ENCODE results near the gene GLI3.

Gene GLI3

DNA sequence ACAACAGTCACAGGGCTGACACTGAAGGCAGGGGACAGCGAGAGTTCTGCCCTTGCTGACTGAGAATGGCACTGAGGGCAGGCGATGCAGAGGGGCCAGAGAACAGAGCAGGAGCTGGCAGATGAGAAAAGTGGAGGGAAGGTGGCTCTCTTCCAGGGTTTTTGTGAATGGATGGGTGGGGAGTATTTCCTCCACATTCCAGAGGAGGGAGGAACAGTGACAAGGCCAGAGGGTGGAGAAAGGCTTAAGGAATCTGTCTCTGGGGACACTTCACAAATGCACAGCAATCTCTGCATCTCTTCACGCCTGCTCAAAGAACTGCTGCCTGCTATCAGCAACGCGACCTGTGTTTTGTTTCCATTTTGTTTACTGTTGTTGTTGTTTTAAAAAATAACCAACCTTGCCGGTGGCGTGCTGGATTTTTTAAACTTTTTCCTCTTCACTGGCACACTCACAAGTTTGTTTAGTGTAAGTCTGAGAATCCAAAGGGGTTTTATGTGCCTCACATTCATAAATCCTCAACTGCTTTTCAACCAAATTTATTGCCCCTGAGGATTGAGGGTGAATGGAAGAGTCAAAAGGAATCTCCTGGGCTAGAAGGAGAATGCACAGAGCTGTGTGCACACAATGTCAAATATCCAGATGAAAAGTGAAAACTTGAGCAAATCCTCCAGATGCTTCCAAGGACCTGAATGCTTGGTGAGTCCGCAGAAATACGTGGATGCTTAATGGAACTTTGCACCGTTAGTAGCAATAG lies 129.3 kb downstream of the GLI3 start:
- FAIRE-seq = no peak
- TF ChIP-seq POLR2A (IDR thresholded peaks at IDR 0.05; ENCODE audit: low read depth, low read length) = no peak
- TF ChIP-seq POLR2AphosphoS5 (IDR thresholded peaks at IDR 0.05; ENCODE audit: low read depth, low read length) = no peak
- TF ChIP-seq TAF1 (IDR thresholded peaks at IDR 0.05; ENCODE audit: borderline replicate concordance, low read depth, low read length) = no peak
- no peak for DNase-seq (ENCODE audit: insufficient read length)

DNA sequence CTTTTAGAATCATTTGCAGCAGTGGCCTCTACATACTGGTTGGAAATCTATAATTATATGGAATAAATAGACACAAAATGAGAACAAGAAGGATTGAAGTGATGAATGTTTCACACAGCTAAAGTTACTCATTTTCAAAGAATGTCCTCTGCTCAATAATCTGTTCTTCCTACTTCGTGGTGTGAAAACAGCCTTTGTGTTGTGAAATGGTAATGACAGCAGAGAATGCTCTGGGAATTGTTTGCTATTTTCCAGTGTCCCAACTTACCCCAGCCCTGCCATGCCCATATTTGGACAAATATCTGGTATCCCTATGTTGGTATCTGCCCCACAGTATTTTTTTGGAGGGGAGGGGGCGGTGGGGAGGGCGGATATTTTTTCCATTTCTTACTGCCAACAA lies 130.4 kb downstream of the GLI3 start:
- FAIRE-seq = no peak
- no peak for TF ChIP-seq POLR2AphosphoS5 (IDR thresholded peaks at IDR 0.05; ENCODE audit: low read depth, low read length)
- no peak for TF ChIP-seq TAF1 (IDR thresholded peaks at IDR 0.05; ENCODE audit: borderline replicate concordance, low read depth, low read length)
- TF ChIP-seq POLR2A (IDR thresholded peaks at IDR 0.05; ENCODE audit: low read depth, low read length) = no peak

DNA sequence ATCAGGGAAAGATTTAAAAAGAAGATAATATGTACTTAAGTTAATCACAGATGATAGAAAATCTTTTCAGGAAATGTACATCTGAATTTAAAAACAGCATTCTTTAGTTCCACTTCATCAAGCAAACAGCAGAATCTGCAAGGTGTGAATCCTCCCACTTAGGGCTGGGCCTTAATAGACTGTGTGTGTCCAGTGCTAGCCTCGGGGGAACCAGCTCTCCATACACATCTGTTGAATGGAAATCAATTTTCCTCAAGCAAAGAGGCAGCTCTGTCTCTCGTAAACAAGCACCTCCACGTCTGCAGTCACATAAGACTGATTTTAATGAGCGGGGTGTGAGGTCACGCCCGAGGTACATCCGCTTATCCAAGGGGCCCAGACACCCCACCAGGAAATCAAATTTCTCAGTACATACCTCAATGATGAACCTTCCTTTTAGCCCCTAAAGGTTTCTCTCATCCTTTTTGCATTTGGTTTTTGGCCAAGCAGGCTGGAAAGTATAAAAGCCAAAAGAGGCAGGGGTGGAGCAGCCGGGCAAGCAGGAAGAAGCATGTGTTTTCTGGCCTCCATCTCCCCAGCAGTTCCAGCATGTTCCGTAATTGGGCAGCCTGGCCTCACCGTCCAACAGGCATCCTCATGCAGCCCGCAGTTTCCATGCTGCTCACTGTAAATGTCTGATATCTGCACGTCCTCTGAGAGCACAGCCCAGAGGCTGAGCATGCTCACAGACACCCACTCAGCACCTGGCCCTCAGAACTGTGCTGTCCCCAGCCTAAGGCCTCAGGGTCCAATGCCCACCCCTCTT lies 131.3 kb downstream of the GLI3 start:
- TF ChIP-seq POLR2A (IDR thresholded peaks at IDR 0.05; ENCODE audit: low read depth, low read length) = no peak
- TF ChIP-seq TAF1 (IDR thresholded peaks at IDR 0.05; ENCODE audit: borderline replicate concordance, low read depth, low read length) = no peak
- TF ChIP-seq POLR2AphosphoS5 (IDR thresholded peaks at IDR 0.05; ENCODE audit: low read depth, low read length) = no peak
- FAIRE-seq = no peak
- no peak for DNase-seq (ENCODE audit: insufficient read length)

More for the DNA sequence above, 130.4 kb downstream of the GLI3 start:
- no peak for DNase-seq (ENCODE audit: insufficient read length)

DNA sequence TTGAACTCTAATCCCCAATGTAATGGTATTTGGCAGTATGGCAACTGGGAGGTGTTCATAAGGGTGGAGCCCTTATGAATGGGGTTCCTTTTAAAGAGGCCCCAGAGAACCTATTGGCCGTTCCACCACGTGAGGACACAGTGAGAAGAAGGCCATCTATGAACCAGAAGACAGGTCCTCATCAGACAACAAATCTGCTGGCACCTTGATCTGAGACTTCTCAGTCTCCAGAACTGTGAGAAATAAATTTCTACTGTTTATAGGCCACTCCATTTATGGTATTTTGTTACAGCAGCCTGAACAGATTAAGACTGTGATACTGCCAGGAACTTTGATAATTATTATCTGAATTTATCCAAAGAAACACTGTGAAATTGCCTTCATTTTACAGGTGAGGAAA lies 132.3 kb downstream of the GLI3 start:
- no peak for FAIRE-seq
- DNase-seq (ENCODE audit: insufficient read length) = no peak
- TF ChIP-seq TAF1 (IDR thresholded peaks at IDR 0.05; ENCODE audit: borderline replicate concordance, low read depth, low read length) (no peak), POLR2A (IDR thresholded peaks at IDR 0.05; ENCODE audit: low read depth, low read length) (no peak), POLR2AphosphoS5 (IDR thresholded peaks at IDR 0.05; ENCODE audit: low read depth, low read length) (no peak)

DNA sequence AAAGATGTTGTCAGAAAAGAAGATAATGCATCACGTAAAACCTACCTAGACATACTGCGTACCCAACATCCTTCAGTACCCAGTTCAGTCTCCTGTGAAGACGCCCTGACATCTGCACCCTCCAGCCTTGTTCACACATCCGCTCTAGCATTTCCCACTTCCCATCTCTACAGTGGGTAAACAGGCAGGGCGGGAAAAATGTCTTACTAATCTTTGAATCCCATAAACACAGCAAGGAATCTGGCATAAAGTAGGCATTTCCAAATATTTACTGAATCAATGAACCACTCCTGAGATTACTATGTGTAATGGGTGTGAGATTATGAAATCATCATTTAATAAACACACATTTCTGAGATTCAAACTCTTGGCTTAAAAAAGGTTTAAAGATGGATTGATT lies 132.8 kb downstream of the GLI3 start:
- FAIRE-seq (no peak), DNase-seq (ENCODE audit: insufficient read length) (no peak)
- TF ChIP-seq TAF1 (IDR thresholded peaks at IDR 0.05; ENCODE audit: borderline replicate concordance, low read depth, low read length) = no peak
- TF ChIP-seq POLR2AphosphoS5 (IDR thresholded peaks at IDR 0.05; ENCODE audit: low read depth, low read length) = no peak
- no peak for TF ChIP-seq POLR2A (IDR thresholded peaks at IDR 0.05; ENCODE audit: low read depth, low read length)

DNA sequence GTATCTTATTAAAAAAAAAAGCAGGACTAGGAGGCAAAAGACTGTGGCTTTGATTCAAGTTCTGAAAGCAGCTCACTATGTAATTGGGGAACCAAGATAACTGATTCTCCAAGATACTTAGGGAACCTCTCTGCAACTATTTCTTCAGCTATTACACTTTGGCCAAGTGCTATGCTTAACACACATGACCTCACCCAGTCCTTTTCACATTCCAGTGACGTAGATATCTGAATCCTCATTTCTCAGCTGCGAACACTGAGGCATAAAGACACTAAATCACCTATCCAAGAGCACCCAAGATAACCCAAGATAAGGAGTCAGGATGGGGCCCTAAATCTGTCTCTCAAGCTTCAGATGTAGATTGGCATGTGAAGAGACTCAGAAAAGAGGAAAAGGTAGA lies 133.6 kb downstream of the GLI3 start:
- TF ChIP-seq TAF1 (IDR thresholded peaks at IDR 0.05; ENCODE audit: borderline replicate concordance, low read depth, low read length) (no peak), POLR2A (IDR thresholded peaks at IDR 0.05; ENCODE audit: low read depth, low read length) (no peak), POLR2AphosphoS5 (IDR thresholded peaks at IDR 0.05; ENCODE audit: low read depth, low read length) (no peak)
- DNase-seq (ENCODE audit: insufficient read length) (no peak), FAIRE-seq (no peak)

DNA sequence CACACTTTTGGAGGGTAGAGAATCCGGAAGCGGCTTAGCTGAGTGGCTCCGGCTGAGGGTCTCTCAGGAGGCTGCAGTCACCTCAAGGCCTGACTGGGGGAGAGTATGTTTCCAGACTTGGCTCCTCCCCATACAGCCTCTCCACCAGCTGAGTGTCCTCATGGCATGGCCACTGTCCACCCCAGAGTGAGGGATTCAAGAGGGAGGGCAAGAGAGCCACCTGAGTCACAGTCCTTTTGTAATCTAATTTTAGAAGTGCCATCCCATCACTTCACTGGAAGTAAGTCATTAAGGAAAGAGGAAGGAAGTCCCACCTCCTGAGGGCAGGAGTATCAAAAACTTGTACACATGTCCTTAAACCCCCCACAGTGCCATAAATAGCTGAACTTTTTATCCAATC lies 134.0 kb downstream of the GLI3 start:
- no peak for DNase-seq (ENCODE audit: insufficient read length)
- no peak for TF ChIP-seq POLR2A (IDR thresholded peaks at IDR 0.05; ENCODE audit: low read depth, low read length)
- TF ChIP-seq POLR2AphosphoS5 (IDR thresholded peaks at IDR 0.05; ENCODE audit: low read depth, low read length) = no peak
- no peak for TF ChIP-seq TAF1 (IDR thresholded peaks at IDR 0.05; ENCODE audit: borderline replicate concordance, low read depth, low read length)
- no peak for FAIRE-seq

DNA sequence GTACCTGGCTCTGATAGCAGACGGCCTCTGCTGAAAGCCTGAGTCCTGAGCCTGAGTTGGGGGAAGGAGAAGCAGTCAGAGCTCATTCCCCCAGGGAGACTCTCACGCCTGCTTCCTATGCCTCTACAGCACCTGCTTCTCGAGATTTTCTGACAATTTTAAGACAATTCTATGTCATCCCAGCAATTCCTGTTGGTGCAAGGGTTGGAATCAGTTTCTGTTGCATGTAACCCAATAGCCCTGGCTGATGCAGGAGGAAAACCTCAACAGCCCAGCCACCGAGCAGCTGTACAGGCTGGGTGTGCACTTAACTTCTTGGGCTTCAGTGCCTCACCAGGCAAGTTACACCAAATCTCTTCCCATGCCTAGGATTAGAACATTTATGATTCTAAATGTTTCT lies 134.7 kb downstream of the GLI3 start:
- TF ChIP-seq POLR2AphosphoS5 (IDR thresholded peaks at IDR 0.05; ENCODE audit: low read depth, low read length) (no peak), POLR2A (IDR thresholded peaks at IDR 0.05; ENCODE audit: low read depth, low read length) (no peak), TAF1 (IDR thresholded peaks at IDR 0.05; ENCODE audit: borderline replicate concordance, low read depth, low read length) (no peak)
- DNase-seq (ENCODE audit: insufficient read length) (no peak), FAIRE-seq (no peak)

DNA sequence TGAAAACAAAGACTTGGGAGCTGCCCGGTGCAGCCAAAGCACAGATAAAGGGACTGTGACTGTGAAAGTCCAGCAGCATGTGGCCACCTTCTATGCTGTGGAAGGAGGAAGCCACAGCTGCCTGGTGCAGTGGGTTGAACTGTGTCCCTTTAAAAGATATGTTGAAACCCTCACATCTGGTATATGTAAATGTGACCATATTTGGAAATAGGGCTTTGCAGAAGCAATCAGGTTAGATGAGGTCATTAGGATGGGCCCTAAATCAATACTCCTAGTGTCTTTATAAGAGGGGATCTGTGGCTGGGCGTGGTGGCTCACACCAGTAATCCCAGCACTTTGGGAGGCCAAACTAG lies 136.9 kb downstream of the GLI3 start:
- TF ChIP-seq POLR2A (IDR thresholded peaks at IDR 0.05; ENCODE audit: low read depth, low read length) = no peak
- no peak for TF ChIP-seq POLR2AphosphoS5 (IDR thresholded peaks at IDR 0.05; ENCODE audit: low read depth, low read length)
- TF ChIP-seq TAF1 (IDR thresholded peaks at IDR 0.05; ENCODE audit: borderline replicate concordance, low read depth, low read length) = no peak
- no peak for DNase-seq (ENCODE audit: insufficient read length)
- no peak for FAIRE-seq

DNA sequence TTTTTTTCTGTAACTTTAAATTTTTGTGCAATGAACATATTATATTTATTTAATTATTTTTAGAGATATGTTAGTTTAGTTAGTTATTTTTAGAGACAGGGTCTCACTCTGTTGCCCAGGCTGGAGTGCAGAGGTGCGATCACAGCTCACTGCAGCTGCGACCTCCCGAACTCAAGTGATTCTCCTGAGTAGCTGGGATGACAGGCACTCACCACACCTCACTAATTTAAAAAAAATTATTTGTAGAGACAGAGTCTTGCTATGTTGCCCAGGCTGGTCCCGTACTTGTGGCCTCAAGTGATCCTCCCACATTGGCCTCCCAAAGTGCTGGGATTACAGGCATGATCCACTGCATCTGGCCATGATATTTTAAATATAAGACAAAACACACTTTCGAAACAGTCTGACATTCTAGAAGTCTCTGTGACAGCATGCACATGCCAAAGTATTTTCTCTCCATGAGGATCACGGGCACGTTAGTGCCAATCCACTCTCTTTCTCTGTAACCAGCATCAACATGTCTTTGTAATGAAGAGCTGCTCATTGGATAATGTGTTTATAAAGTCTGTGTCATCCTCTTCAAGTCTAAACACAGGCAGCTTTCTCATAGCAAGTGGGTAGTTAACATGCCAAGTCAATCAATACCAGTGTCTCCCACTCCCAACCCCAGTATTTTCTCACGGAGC lies 137.4 kb downstream of the GLI3 start:
- FAIRE-seq (no peak), DNase-seq (ENCODE audit: insufficient read length) (no peak)
- TF ChIP-seq TAF1 (IDR thresholded peaks at IDR 0.05; ENCODE audit: borderline replicate concordance, low read depth, low read length) = no peak
- TF ChIP-seq POLR2A (IDR thresholded peaks at IDR 0.05; ENCODE audit: low read depth, low read length) = no peak
- no peak for TF ChIP-seq POLR2AphosphoS5 (IDR thresholded peaks at IDR 0.05; ENCODE audit: low read depth, low read length)

DNA sequence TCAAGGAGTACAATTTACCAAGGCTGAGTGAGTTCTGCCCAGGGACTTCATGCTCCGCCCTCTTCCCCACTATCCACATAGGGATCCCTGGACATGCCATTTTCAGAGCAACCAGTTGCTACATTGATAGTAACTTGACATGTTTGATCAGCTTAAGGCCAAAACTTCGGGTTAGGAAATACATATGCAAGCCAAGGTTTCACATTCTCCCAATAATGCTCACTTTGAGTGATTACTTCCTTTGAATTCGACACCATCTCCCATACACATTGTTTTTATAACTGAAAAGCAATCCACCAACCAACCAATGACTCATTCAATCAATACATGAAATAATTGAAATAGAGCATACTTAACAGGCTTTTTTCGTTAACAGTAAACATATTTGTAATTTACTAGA lies 137.9 kb downstream of the GLI3 start:
- no peak for TF ChIP-seq POLR2AphosphoS5 (IDR thresholded peaks at IDR 0.05; ENCODE audit: low read depth, low read length)
- TF ChIP-seq POLR2A (IDR thresholded peaks at IDR 0.05; ENCODE audit: low read depth, low read length) = no peak
- no peak for FAIRE-seq
- DNase-seq (ENCODE audit: insufficient read length) = no peak

Measured in GM12892 (cell line).